Memory B cell (primary cell): ENCODE results near the gene SPON1.
A peak's percentile ranks its signal among the peaks of the same experiment; 100 is the strongest.
"Not testable (repeated sequence)": the region's sequence is repeated elsewhere in the genome, so short reads cannot be mapped to it uniquely, and the experiment has no call there.

ENCODE experiments used
- ATAC-seq: fragments of 150-1000 bp; cut with Tn5 transposase; 2 replicates; pipeline ENCODE4 v1.10.0; 2021; ENCODE audit warnings: low read depth, mild to moderate bottlenecking, moderate library complexity
- DNase-seq, 2 donors: peaks; one replicate each; pipeline ENCODE4 v3.0.0; 2022; ENCODE audit warnings: low spot score in 2 of 2
- H3K27ac Mint-ChIP-seq: one replicate; pipeline ENCODE4 v1.8.0; 2022; ENCODE audit warnings: mild to moderate bottlenecking, moderate library complexity, mixed read lengths
- H3K27me3 Mint-ChIP-seq: one replicate; pipeline ENCODE4 v1.8.0; 2022; ENCODE audit warnings: mixed read lengths
- H3K36me3 Mint-ChIP-seq: one replicate; pipeline ENCODE4 v1.8.0; 2022; ENCODE audit warnings: mild to moderate bottlenecking, mixed read lengths
- H3K4me1 Mint-ChIP-seq: one replicate; pipeline ENCODE4 v1.8.0; 2022; ENCODE audit warnings: mixed read lengths
- H3K4me3 Mint-ChIP-seq: one replicate; pipeline ENCODE4 v1.8.0; 2022; ENCODE audit warnings: mild to moderate bottlenecking, moderate library complexity, mixed read lengths
- H3K9me3 Mint-ChIP-seq: one replicate; pipeline ENCODE4 v1.8.0; 2022; ENCODE audit warnings: mixed read lengths

The SPON1 gene

GRCh38 chr11:14267861-14268635, 305.5 kb downstream of the SPON1 start:
- ATAC-seq (no peak), DNase-seq (no peak)
- Mint-ChIP-seq H3K27ac (no peak overlapping the region), H3K4me1 (peaks cover 27% of the 10 kb centered on the region), H3K36me3 (peaks cover 24% of the 10 kb centered on the region), H3K9me3 (peaks cover 4% of the 10 kb centered on the region), H3K4me3 (no peak overlapping the region), H3K27me3 (no peaks in the 10 kb centered on the region)

DNA sequence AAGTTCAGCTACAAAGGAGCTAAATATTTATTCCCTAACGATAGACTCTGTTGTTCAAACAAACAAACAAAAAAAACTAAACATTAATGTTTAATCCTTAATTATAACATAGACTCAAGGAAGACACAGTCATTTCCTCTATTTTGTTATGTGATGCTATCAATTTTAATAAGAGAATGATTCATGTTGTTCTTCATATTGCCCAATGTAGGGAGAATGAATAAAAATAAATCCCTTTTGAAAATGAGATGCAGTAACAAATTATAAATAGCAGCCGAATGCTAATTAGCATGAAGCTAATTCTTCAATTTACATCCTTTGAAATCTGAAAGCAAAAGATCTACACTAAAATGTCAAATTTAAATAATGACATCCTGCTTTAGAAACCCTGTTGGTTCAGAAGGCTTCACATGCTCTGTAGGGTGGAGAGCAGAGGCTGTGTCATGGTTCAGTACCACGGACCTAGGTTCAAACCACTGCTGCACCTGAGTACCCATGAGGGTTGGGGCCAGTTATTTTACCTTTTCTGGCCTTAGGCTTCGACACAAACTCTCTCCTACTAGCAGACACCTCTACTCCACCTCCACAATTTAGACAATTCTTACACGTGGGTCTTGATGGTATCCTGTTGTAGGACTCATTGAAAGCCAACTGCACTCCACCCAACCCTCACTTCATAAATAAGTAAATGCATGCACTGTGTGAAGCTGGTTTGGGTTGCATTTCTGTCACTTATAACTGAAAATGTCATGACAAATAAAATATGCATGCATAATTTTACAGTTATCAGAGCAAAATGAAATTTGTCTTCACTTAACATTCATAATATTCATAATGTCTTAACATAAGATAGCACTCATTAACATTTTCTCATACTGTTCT, 307.4 kb downstream of the SPON1 start:
- peaks cover 23% of the 10 kb centered on the region for H3K36me3 Mint-ChIP-seq
- no peak overlapping the region for H3K4me3 Mint-ChIP-seq
- H3K27ac Mint-ChIP-seq = peak overlapping the region; percentile 45
- H3K9me3 Mint-ChIP-seq = no peaks in the 10 kb centered on the region
- peaks cover 24% of the 10 kb centered on the region for H3K4me1 Mint-ChIP-seq
- ATAC-seq (peak; percentile 70), DNase-seq (no peak)
- H3K27me3 Mint-ChIP-seq = no peaks in the 10 kb centered on the region

- Mint-ChIP-seq H3K4me3 (peak overlapping the region; percentile 32), H3K9me3 (no peaks in the 10 kb centered on the region), H3K36me3 (peaks cover 17% of the 10 kb centered on the region), H3K27me3 (no peaks in the 10 kb centered on the region), H3K27ac (peak overlapping the region; percentile 6), H3K4me1 (peaks cover 27% of the 10 kb centered on the region)
- no peak for DNase-seq
- peak; percentile 62 for ATAC-seq
Measured at GRCh38 chr11:14270690-14271542, 308.4 kb downstream of the SPON1 start.

- peaks cover 33% of the 10 kb centered on the region for H3K4me1 Mint-ChIP-seq
- H3K27ac Mint-ChIP-seq = no peak overlapping the region
- no peaks in the 10 kb centered on the region for H3K9me3 Mint-ChIP-seq
- peaks cover 17% of the 10 kb centered on the region for H3K36me3 Mint-ChIP-seq
- ATAC-seq (no peak), DNase-seq (no peak)
- H3K27me3 Mint-ChIP-seq = no peaks in the 10 kb centered on the region
- no peak overlapping the region for H3K4me3 Mint-ChIP-seq
Measured at GRCh38 chr11:14273895-14274294, 311.4 kb downstream of the SPON1 start.

DNA sequence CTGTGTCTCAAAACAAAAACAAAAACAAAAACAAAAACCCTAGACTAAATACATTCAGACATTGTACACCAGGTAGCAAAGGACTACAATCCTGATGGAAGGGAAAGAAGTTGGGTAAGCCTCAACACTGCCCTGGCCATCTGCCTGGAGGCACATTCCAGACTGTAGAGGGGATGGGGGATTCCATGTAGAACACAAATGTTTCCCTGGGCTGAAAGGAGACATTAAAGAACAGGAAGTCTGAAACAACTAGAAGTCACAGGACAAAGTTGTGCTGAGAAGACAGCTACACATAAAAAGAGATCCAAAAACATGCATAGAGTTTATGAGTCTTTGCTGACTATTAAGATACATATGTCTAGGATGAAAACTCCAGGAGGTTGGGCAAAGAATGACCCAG, 312.6 kb downstream of the SPON1 start:
- ATAC-seq = no peak
- no peaks in the 10 kb centered on the region for H3K27me3 Mint-ChIP-seq
- H3K9me3 Mint-ChIP-seq = no peaks in the 10 kb centered on the region
- H3K4me1 Mint-ChIP-seq = peaks cover 31% of the 10 kb centered on the region
- peaks cover 24% of the 10 kb centered on the region for H3K36me3 Mint-ChIP-seq
- no peak overlapping the region for H3K4me3 Mint-ChIP-seq
- H3K27ac Mint-ChIP-seq = no peak overlapping the region
- no peak for DNase-seq

- H3K9me3 Mint-ChIP-seq, H3K4me1 Mint-ChIP-seq, H3K27me3 Mint-ChIP-seq, ATAC-seq, H3K4me3 Mint-ChIP-seq, DNase-seq, H3K27ac Mint-ChIP-seq: not testable (repeated sequence)
- H3K36me3 Mint-ChIP-seq = peaks cover 29% of the 10 kb centered on the region
Measured at GRCh38 chr11:14278869-14279268, 316.3 kb downstream of the SPON1 start.

DNA sequence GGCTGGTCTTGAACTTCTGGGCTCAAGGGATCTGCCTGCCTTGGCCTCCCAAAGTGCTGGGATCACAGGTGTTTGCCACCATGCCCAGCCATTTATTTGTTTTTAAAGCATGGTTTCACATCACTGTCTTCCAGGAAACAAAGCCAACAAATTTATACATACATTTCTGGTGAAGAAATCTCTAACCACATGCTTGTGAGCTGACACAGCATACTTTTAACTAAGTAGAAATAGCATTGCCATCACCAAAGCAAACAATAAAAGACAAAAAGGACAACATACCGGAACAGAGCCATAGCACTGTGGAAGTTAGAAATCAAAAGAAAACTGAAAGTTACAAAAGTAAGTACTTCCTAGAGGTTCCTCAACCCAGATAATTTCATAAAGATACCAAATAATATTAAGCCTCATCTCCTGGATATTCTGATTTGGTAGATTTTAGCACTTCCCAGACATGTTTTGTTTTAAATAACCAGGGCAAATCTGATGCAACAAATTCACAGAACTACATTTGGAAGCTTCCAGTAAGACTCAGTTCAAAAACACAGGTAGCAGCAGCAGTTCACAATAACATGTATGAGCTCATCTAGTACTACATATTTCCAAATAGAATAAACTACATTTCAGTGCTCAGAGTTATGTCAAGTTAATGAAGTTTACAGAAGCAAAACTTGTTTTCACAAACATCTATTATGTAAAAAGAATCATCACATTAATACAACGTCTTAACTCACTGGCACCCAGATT, 325.8 kb downstream of the SPON1 start:
- H3K9me3 Mint-ChIP-seq = no peaks in the 10 kb centered on the region

GRCh38 chr11:14290422-14290821, 327.9 kb downstream of the SPON1 start:
- Mint-ChIP-seq H3K36me3 (peaks cover 31% of the 10 kb centered on the region), H3K4me3 (no peak overlapping the region), H3K4me1 (peaks cover 13% of the 10 kb centered on the region), H3K27me3 (no peaks in the 10 kb centered on the region), H3K27ac (peak overlapping the region; percentile 12), H3K9me3 (no peaks in the 10 kb centered on the region)
- ATAC-seq = peak; percentile 62
- no peak for DNase-seq

More for the DNA sequence above, 325.8 kb downstream of the SPON1 start:
- ATAC-seq = no peak
- Mint-ChIP-seq H3K4me3 (no peak overlapping the region), H3K36me3 (peaks cover 31% of the 10 kb centered on the region), H3K27me3 (no peaks in the 10 kb centered on the region), H3K4me1 (peaks cover 13% of the 10 kb centered on the region), H3K27ac (peak overlapping the region; percentile 46)
- no peak for DNase-seq

GRCh38 chr11:14299921-14300320, 337.4 kb downstream of the SPON1 start:
- Mint-ChIP-seq H3K36me3 (peaks cover 3% of the 10 kb centered on the region), H3K27me3 (no peaks in the 10 kb centered on the region), H3K27ac (no peak overlapping the region), H3K9me3 (no peaks in the 10 kb centered on the region), H3K4me3 (no peak overlapping the region), H3K4me1 (peaks cover 23% of the 10 kb centered on the region)
- no peak for ATAC-seq
- no peak for DNase-seq

DNA sequence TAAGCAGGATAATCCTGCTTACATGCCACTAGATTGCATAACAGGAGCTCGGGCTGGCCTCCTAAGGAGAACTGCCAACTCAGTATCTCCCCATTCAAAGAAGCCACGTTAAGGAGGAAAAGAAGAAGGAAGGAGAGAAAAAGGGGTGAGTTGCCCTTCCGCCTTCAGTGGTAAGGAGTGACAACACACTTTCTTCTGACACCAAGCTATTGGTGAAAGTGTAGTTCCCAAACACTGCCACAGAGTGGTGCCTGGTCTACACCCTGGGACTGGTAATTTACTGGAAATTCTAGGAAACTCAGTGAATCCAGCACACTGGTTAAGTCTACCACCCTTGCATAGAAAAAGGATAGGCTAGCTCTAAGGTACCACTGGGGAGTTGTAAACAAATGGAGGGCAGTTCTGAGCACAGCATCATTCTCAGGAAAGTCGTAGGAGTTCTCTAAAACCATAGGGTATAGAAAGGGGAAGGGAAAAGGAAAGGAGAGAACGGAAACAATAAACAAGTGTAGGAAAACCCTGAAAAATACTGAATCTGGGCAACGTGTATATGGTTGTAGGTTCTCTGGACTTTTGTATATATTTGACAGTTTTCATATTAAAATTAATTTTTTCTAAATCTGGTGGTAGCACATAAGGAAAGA, 338.3 kb downstream of the SPON1 start:
- ATAC-seq (peak; percentile 93), DNase-seq (peak; percentile 35 to 52)
- Mint-ChIP-seq H3K4me1 (peaks cover 26% of the 10 kb centered on the region), H3K27me3 (no peaks in the 10 kb centered on the region), H3K27ac (no peak overlapping the region), H3K4me3 (no peak overlapping the region), H3K9me3 (no peaks in the 10 kb centered on the region), H3K36me3 (peaks cover 3% of the 10 kb centered on the region)

DNA sequence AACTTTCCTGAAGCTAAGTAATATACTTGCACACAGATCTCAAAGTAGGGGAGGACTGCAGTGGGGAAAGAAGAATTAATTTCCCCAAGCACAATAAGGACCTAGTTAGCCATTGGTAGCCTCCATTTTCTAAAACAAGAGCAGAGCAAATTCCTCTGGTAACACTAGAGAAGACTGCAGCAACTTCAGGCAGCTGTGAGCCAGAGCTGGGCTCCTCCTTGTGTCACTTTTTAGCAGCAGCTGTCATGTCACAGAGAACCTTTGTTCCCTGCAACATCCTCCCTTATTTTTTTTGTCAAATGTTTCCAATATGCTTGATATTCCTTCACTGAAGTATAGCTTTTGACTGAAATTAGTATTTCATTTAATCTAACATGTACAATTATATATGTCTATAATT, 342.1 kb downstream of the SPON1 start:
- peak overlapping the region; percentile 6 for H3K27ac Mint-ChIP-seq
- H3K27me3 Mint-ChIP-seq = no peaks in the 10 kb centered on the region
- peaks cover 29% of the 10 kb centered on the region for H3K4me1 Mint-ChIP-seq
- no peaks in the 10 kb centered on the region for H3K9me3 Mint-ChIP-seq
- H3K36me3 Mint-ChIP-seq = no peaks in the 10 kb centered on the region
- ATAC-seq (no peak), DNase-seq (no peak)
- H3K4me3 Mint-ChIP-seq = no peak overlapping the region

DNA sequence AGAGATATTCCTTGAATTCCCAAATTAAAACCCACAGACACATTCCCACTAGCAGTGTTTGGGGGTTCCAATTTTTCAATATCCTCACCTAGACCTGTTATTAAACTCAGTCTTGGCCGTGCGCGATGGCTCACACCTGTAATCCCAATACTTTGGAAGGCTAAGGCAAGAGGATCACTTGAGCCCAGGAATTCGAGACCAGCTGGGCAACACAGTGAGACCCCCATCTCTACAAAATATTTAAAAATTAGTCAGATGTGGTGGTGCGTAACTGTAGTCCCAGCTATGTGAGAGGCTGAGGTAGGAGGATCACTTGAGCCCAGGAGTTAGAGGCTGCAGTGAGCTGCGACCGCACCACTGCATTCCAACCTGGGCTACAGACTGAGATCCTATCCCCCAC, 343.1 kb downstream of the SPON1 start:
- no peak for DNase-seq
- Mint-ChIP-seq H3K27ac (peak overlapping the region; percentile 22), H3K4me3 (no peak overlapping the region)

DNA sequence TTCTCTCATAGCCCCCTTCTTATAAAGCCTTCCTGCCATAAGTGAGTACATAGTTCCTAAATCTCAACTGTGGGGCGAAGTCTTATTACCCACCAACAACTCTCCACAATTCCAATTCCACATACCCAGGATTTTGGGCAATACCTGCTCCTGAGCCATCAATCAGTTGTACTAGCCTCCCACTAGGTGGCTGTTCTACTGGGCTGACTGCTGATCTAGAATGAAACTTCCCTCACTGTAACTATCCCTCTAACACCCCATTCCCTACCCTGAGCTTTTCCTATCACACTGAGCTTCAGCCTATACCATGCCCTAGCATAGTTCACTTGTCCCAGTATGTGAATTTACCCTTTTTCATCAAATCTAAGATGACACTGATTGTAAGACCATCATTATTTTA, 344.0 kb downstream of the SPON1 start:
- Mint-ChIP-seq H3K4me3 (no peak overlapping the region), H3K27ac (peak overlapping the region; percentile 21), H3K36me3 (peaks cover 2% of the 10 kb centered on the region), H3K27me3 (no peaks in the 10 kb centered on the region), H3K9me3 (no peaks in the 10 kb centered on the region), H3K4me1 (peaks cover 29% of the 10 kb centered on the region)
- DNase-seq = no peak
- no peak for ATAC-seq

More for the DNA sequence above, 343.1 kb downstream of the SPON1 start:
- Mint-ChIP-seq H3K4me1 (peaks cover 29% of the 10 kb centered on the region), H3K36me3 (no peaks in the 10 kb centered on the region), H3K27me3 (no peaks in the 10 kb centered on the region), H3K9me3 (no peaks in the 10 kb centered on the region)
- ATAC-seq = no peak
